Activated CD8-positive, alpha-beta T cell treated with anti-CD3 and anti-CD28 coated beads for 36 hours (primary cell): ENCODE measurements around the gene EPHA3. TPM values are rescaled to one million over a fixed set of nuclear protein-coding genes. Genes with fewer than 3 reads are reported as not detected.

Experiments
- ATAC-seq: fragments of 200-7000 bp; cut with Tn5 transposase; one replicate; pipeline ENCODE4 v1.10.0; 2021; ENCODE audit warnings: mild to moderate bottlenecking, moderate library complexity
- CTCF ChIA-PET: fragments of 350-600 bp; sonication (Branson Sonifier 250); formaldehyde crosslinking; loops from one replicate; lab custom pipeline; 2021; ENCODE audit warnings: antibody characterized with exemption; lab: Charles Lee
- POLR2A ChIA-PET: fragments of 350-600 bp; sonication (Branson Sonifier 250); formaldehyde crosslinking; loops from one replicate; lab custom pipeline; 2021; ENCODE audit warnings: antibody characterized with exemption; lab: Charles Lee
- DNase-seq: peaks from one replicate; pipeline ENCODE4 v3.0.0-alpha.2; 2020
- H3K27ac Mint-ChIP-seq: one replicate; pipeline ENCODE4 v1.8.0; 2021; ENCODE audit warnings: mild to moderate bottlenecking, mixed read lengths
- H3K27me3 Mint-ChIP-seq: one replicate; pipeline ENCODE4 v1.8.0; 2021; ENCODE audit warnings: mixed read lengths
- H3K36me3 Mint-ChIP-seq: one replicate; pipeline ENCODE4 v1.8.0; 2021; ENCODE audit warnings: low read depth, mixed read lengths
- H3K4me1 Mint-ChIP-seq: one replicate; pipeline ENCODE4 v1.8.0; 2021; ENCODE audit warnings: low read depth, mixed read lengths
- H3K4me3 Mint-ChIP-seq: one replicate; pipeline ENCODE4 v1.8.0; 2021; ENCODE audit warnings: mild to moderate bottlenecking, moderate library complexity, mixed read lengths
- H3K9me3 Mint-ChIP-seq: one replicate; pipeline ENCODE4 v1.8.0; 2021; ENCODE audit warnings: mixed read lengths
- intact Hi-C: fragments of 100-400 bp; cut with micrococcal nuclease; formaldehyde crosslinking; loops from one replicate; pipeline ENCODE4 v1.10.0; 2022
- total RNA-seq, 2 experiments: library from RNA; stranded (reverse); gene quantifications; one replicate each; pipeline ENCODE4 v1.2.3, GENCODE V29; 2021
- TF ChIP-seq, protein P1 (sequence below): fragments of 200-600 bp; IDR thresholded peaks from one replicate; pipeline ENCODE4 v1.8.0; 2022; ENCODE audit warnings: antibody characterized with exemption, mild to moderate bottlenecking

EPHA3 gene
- not detected for total RNA-seq

DNA sequence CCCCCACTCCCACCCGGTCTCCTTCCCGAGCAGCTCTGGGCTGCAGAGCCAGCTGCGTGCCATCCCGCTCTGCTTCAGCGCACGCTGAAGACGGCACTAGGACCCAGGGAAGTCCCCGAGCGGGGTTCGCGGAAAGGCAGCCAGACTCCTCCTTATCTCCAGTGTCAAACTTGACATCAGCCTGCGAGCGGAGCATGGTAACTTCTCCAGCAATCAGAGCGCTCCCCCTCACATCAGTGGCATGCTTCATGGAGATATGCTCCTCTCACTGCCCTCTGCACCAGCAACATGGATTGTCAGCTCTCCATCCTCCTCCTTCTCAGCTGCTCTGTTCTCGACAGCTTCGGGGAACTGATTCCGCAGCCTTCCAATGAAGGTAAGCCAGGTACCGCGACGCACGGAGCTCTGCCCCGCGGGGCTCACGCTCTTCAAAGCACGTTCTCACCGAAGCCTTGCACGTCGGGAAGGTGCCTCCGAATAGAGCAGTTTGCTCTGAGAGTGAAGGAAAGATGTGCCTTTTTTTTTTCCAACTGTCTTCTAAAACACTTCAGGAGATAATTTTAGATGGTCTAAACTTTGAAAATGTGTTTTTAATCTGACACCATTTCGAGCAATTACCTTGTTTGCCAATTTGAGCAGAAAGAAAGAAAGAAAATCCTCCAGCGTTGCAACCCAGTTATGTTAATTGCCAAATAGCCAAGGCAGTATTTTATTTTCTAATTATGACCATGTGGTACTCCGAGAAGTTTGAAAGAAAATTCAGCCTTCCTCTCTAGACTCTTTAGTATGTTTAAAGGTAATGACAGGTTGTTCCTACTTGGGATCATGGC is at the start of gene EPHA3:
TSS of gene EPHA3 (plus strand) at position 161 of the 830 bp plus-strand sequence. CDS start at position 289, 128 bp downstream.
- Mint-ChIP-seq H3K4me1 (peaks cover 12% of the 10 kb centered on the region), H3K9me3 (peaks cover 2% of the 10 kb centered on the region), H3K27me3 (peaks cover 16% of the 10 kb centered on the region), H3K36me3 (no peaks in the 10 kb centered on the region), H3K27ac (no peak within 1 kb of the TSS), H3K4me3 (peak within 1 kb of the TSS; percentile 60)
- TF ChIP-seq, protein P1, sequence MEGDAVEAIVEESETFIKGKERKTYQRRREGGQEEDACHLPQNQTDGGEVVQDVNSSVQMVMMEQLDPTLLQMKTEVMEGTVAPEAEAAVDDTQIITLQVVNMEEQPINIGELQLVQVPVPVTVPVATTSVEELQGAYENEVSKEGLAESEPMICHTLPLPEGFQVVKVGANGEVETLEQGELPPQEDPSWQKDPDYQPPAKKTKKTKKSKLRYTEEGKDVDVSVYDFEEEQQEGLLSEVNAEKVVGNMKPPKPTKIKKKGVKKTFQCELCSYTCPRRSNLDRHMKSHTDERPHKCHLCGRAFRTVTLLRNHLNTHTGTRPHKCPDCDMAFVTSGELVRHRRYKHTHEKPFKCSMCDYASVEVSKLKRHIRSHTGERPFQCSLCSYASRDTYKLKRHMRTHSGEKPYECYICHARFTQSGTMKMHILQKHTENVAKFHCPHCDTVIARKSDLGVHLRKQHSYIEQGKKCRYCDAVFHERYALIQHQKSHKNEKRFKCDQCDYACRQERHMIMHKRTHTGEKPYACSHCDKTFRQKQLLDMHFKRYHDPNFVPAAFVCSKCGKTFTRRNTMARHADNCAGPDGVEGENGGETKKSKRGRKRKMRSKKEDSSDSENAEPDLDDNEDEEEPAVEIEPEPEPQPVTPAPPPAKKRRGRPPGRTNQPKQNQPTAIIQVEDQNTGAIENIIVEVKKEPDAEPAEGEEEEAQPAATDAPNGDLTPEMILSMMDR: no peak
- intact Hi-C loops: loop anchor here (10.0 kb wide), 1 partner anchor 903 kb away; no protein-coding TSS in a partner anchor
- ATAC-seq (peak; percentile 80), DNase-seq (peak; percentile 59)
- ChIA-PET CTCF (no interaction called here), POLR2A (no interaction called here)

DNA sequence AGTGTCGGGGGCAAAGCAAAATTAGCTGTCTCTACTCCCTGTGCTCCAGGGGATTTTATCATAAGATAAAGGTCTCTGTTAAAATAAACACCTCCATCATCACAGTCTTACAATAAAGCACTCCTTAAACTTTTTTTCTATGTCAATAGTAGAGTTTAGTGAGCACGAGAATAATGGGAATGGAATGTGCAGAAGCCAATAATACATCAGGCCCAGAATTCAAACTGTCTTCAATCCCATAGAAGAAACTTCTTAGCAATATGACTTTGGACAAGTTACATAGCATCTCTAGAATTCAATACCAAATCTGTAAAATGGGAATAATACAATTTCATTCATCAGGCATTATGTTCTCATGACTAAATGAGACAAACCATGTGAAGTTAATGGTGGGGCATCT is 49.0 kb upstream of the EPHA3 start:
- Mint-ChIP-seq H3K4me3 (no peak overlapping the region), H3K27ac (no peak overlapping the region), H3K4me1 (no peaks in the 10 kb centered on the region), H3K9me3 (no peaks in the 10 kb centered on the region), H3K36me3 (no peaks in the 10 kb centered on the region), H3K27me3 (no peaks in the 10 kb centered on the region)
- intact Hi-C loops: no loop called here
- ATAC-seq (no peak), DNase-seq (no peak)
- ChIA-PET POLR2A (no interaction called here), CTCF (no interaction called here)
- TF ChIP-seq, protein P1: no peak

DNA sequence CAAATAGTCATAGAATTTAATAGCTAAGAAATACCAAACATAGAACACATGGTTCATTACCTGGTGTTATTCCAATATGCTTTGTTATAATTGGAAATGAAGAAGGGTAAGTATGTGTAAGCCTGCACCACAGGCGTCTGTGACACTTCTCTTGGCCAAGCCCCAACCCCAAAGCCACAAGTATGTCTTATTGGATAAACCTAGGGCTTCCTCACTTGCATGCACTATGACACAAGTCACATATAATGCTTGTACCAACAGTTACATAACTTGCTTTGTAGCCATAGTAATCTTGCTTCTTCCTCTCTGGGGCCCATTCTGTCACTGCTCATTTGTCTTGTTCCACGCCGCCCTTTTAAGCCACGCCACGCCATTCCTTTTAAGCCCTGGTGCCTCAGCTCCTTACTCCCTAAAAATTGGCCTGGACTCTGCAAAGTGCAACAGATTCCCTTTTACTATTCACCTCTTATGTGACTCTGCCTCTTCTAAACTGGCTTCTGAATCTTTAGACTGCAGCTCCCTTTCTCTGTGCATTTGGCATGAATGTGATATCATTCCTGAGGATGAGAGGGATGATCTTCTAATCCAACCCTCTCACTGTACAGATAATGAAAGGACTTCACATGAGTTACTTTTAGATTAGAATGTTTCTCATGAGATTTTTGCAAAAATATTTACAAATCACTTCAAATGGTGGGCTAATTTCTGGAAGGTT is 48.1 kb upstream of the EPHA3 start:
- H3K36me3 Mint-ChIP-seq: no peaks in the 10 kb centered on the region
- TF ChIP-seq, protein P1: no peak
- ChIA-PET POLR2A (no interaction called here), CTCF (no interaction called here)
- no peak for DNase-seq
- no peak overlapping the region for H3K27ac Mint-ChIP-seq
- no peak overlapping the region for H3K4me3 Mint-ChIP-seq
- no peaks in the 10 kb centered on the region for H3K9me3 Mint-ChIP-seq
- no peaks in the 10 kb centered on the region for H3K4me1 Mint-ChIP-seq
- ATAC-seq: no peak
- intact Hi-C loops: no loop called here
- H3K27me3 Mint-ChIP-seq: no peaks in the 10 kb centered on the region

DNA sequence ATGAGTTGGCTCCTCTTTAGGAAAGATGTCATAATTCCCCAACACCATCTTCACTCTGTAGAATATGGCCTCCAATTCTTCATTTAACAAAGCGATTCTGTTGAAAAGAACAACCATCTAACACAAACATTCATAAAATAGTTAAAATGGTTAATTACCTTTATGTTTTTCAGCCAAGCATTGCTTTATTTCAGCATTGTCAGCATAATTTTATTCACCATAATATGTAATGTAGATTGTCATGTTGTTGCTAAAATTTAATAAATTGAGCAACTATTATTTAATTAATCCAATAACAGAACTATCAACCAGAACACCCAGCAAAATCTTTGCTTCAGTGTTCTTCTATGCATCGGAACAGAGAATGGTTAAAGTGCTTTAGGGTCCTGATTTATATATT is 46.2 kb upstream of the EPHA3 start:
- Mint-ChIP-seq H3K36me3 (no peaks in the 10 kb centered on the region), H3K27me3 (no peaks in the 10 kb centered on the region), H3K27ac (no peak overlapping the region), H3K4me1 (no peaks in the 10 kb centered on the region), H3K9me3 (peaks cover 2% of the 10 kb centered on the region), H3K4me3 (no peak overlapping the region)
- ChIA-PET CTCF (no interaction called here), POLR2A (no interaction called here)
- no peak for ATAC-seq
- TF ChIP-seq, protein P1: no peak
- intact Hi-C loops: no loop called here
- no peak for DNase-seq

DNA sequence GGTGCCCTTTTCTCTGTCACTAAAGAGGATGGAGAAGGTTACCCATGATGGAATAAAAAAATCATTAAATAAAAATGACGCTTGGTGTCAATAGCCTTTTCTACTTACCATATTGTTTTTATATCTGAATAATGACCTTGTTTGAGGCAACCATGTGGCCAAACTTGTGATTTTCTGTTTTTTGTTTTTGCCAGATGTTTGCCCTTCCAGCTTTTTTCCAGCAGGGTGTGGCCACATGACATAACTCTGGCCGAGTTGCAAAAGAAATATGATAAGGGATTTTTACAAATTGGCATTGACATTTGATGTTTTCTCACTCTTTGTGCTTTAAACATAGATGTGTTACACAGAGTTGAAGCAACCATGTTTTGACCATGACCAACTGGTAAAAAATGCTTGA is 39.7 kb upstream of the EPHA3 start:
- intact Hi-C loops: no loop called here
- Mint-ChIP-seq H3K36me3 (no peaks in the 10 kb centered on the region), H3K27ac (no peak overlapping the region), H3K4me1 (no peaks in the 10 kb centered on the region), H3K27me3 (no peaks in the 10 kb centered on the region), H3K9me3 (peaks cover 2% of the 10 kb centered on the region), H3K4me3 (no peak overlapping the region)
- ChIA-PET POLR2A (no interaction called here), CTCF (no interaction called here)
- DNase-seq (no peak), ATAC-seq (no peak)
- TF ChIP-seq, protein P1: no peak
